GM21737 (cell line): ENCODE results near the gene FRAS1.
"Not testable (repeated sequence)": the region's sequence is repeated elsewhere in the genome, so short reads cannot be mapped to it uniquely, and the experiment has no call there.

Experiments
- ATAC-seq: cut with Tn5 transposase; IDR thresholded peaks from one replicate; pipeline ENCODE4 v1.9.1; 2021; ENCODE audit warnings: mild to moderate bottlenecking, moderate library complexity; ENCODE audit not compliant: unreplicated experiment

The FRAS1 gene

DNA sequence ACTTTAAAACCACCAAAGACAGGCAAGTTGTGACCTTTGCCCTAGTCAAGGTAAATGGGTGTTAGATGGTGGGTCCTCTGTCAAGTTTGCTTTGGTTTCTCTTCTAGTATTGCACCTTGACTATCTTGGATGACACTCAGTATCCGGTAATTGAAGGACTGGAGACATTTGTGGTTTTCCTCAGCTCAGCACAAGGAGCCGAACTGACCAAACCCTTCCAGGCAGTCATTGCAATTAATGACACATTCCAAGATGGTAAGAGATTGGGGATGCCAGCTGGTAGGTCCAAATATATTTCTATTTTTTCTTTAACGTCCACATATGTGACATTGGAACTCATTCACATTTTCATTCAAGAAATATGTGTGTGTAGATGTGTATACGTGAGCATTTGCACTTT is 425.2 kb downstream of the FRAS1 start:
- no peak for ATAC-seq

- no peak for ATAC-seq
Measured at GRCh38 chr4:78483811-78484210, 426.7 kb downstream of the FRAS1 start.

DNA sequence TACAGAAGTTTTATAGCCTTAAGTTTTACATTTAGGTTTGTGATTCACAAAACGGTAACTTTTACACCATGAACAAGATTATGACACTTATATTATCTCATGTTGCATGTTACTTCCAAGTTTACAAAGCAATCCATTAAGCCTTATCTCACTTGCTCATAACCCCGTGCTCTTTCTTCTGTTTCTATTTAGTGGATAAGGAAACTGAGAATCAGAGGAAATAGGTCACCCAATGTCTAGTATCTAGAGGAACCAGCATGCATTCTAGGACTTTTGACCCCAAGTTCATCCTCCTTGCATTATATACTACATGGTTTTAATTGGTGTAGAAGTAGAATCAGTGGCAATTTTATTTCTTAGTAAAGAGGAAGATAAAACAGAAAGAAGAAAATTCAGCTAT is 427.5 kb downstream of the FRAS1 start:
- no peak for ATAC-seq

GRCh38 chr4:78493731-78494130 is 436.6 kb downstream of the FRAS1 start:
- ATAC-seq: no peak

- no peak for ATAC-seq
Measured at GRCh38 chr4:78496021-78496643, 439.0 kb downstream of the FRAS1 start.

DNA sequence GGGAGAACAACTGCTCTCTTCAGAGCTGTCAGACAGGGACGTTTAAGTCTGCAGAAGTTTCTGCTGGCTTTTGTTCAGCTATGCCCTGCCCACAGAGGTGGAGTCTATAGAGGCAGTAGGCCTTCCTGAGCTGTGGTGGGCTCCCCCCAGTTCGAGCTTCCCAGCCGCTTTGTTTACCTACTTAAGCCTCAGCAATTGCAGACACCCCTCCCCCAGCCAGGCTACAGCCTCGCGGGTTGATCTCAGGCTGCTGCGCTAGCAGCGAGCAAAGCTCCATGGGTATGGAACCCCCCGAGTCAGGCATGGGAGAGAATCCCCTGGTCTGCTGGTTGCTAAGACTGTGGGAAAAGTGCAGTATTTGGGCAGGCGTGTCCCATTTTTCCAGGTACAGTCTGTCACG is 449.1 kb downstream of the FRAS1 start:
- ATAC-seq: not testable (repeated sequence)

- no peak for ATAC-seq
Measured at GRCh38 chr4:78509043-78509442, 451.9 kb downstream of the FRAS1 start.

- ATAC-seq: no peak
Measured at GRCh38 chr4:78510108-78510507, 453.0 kb downstream of the FRAS1 start.

GRCh38 chr4:78510681-78511080 is 453.6 kb downstream of the FRAS1 start:
- ATAC-seq: no peak

DNA sequence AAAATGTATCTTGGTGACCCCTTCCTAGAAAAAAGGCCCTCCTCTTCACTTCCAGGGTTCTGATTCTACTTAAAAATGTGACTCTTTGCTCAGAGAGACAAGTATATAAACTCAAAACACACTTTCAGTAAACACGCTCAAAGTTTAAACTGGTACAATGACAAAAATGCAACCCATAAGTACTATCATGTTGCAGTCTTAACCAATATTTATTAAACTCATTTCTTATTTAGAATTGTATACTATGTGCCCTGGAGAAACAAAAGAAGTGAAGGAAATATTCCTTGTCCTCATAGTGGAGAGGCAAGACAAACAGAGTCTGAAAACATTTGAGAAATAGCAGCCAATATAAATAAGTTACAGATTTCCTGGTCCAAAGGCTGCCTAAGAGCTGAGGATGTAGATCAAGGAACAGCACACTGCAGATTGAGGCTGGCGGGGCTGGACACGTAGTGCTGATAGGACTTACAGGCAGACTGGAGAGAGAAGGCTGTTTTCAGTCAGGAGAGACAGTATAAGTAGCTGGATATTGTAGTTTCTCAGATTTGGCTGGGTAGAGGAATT is 455.3 kb downstream of the FRAS1 start:
- no peak for ATAC-seq

DNA sequence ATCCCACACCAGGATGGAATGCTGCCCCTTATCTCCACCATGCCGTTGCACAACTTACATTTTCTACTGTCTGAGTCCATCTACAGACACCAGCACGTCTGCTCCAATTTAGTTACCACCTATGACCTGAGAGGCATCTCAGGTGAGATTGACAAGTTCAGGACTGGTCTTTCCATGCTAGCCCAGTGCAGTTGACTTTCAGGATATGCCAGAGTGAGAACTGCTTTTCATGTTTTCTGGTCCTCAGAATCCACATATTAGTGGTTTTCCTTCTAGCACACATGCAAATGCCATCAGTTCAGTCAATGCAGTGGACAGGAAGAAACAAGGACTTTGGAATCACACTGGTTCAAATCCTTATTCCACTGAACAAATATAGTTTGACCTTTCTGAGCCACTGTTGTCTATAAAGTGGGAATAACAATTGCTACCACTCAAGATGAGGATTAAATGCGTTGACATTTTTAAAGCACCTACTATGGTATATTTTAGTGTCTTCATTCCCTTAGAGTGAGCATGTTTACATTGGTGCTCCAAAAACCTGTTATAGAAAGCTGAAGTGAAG is 456.4 kb downstream of the FRAS1 start:
- ATAC-seq: no peak

DNA sequence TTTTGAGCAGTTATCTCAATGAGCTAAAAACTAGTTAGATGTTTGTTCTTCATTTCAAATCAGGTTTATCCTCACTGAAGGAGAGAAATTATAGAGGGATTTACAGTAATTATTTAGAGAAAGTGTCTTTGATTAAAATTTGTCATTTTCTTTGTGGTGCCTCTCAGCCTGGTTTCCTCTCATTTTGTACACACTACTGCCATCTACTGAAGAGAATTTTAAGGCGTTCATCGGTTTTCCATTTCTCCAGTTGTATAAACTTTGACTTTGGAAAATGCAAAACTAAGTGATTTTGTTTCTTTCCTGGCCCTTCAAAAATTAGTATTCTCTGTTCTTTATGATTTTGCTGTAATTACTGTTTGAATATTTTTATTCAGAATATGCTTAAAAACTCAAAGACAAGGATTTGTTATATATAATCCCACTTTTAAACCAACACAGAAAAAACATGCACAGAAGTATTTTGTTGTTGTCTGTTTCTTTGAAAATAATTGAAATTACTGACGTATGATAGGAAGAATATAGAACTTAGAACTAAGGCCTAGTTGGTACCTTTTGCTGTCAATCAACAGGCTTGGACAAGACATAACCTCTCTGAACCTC is 460.0 kb downstream of the FRAS1 start:
- no peak for ATAC-seq

DNA sequence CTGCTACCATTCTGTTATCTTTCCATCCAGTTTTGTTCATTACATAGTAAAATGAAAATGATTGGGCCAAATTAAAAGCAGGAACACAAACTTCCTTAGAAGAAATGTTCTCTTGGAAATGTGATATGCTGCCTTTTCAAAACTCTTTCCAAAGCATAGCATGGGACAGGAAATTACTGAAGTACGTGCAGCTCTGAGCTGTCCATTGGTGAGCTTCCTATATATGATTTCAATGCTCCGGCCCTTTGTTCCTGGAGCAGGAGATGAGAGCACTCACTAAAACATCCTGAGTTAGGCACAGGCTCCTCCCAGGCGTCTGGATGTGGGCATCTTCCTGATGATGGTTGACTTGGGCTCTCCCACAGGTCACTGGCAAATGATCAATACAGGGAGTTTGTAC is 461.4 kb downstream of the FRAS1 start:
- ATAC-seq: no peak

GRCh38 chr4:78519962-78520361 is 462.8 kb downstream of the FRAS1 start:
- no peak for ATAC-seq

DNA sequence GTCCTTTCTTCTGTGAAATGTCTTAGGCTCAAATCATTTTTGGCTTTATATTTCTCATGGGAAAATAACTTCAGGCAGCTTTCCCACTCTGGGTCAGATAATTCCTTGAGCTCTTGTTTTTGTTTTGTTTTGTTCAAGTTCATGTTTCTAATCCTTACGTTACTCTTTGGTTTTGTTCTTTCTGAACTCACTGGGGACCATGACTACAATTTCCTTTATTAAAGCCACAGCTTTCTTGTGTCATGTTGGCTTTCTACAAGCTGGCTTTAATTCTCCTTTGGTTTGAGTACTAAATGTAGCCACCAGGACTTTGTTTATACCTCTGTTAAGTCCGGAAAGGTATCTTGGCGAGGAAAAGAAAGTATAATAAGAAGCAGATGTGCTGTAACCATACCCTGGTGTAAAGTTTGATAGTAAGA is 463.7 kb downstream of the FRAS1 start:
- no peak for ATAC-seq

GRCh38 chr4:78524009-78524408 is 466.9 kb downstream of the FRAS1 start:
- ATAC-seq: no peak

GRCh38 chr4:78525559-78525958 is 468.4 kb downstream of the FRAS1 start:
- ATAC-seq: no peak

- no peak for ATAC-seq
Measured at GRCh38 chr4:78527103-78527502, 470.0 kb downstream of the FRAS1 start.

GRCh38 chr4:78527555-78527954 is 470.4 kb downstream of the FRAS1 start:
- ATAC-seq: no peak

GRCh38 chr4:78528327-78528726 is 471.2 kb downstream of the FRAS1 start:
- ATAC-seq: no peak

GRCh38 chr4:78529569-78530209 is 472.6 kb downstream of the FRAS1 start:
- ATAC-seq: no peak

DNA sequence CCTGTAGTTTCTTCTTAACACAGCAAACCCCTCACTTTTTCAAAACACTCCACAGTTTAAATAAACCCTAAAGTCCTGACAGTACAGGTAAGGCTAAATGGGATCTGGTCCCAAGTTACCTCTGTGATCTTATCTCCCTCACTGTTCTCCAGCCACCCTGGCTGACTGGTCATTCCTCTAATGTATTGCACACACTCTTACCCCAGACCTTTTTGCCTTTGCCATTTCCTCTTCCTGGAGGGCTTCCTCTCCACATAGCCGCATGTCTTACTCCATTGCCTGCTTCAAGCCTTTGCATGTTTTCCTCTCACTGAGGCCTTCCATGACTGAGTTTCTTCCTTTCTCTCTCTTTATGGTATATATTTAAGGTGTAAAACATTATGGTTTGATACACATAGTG is 474.9 kb downstream of the FRAS1 start:
- ATAC-seq: no peak
